NCI-H226 (cell line): Measurements from ENCODE around the gene ARHGEF10L.
A peak's percentile ranks its signal among the peaks of the same experiment; 100 is the strongest.

Experiments
- DNase-seq: peaks from one replicate; pipeline ENCODE4 v3.0.0-alpha.2; 2015

ARHGEF10L gene

GRCh38 chr1:17572264-17572985 lies 32.9 kb downstream of the ARHGEF10L start:
- no peak for DNase-seq

- DNase-seq, result no peak
Measured at GRCh38 chr1:17573518-17574041, 34.1 kb downstream of the ARHGEF10L start.

- DNase-seq, result no peak
Measured at GRCh38 chr1:17574516-17574915, 35.0 kb downstream of the ARHGEF10L start.

GRCh38 chr1:17575797-17576518 lies 36.5 kb downstream of the ARHGEF10L start:
- DNase-seq, result no peak

GRCh38 chr1:17576519-17576853 lies 37.0 kb downstream of the ARHGEF10L start:
- no peak for DNase-seq

- DNase-seq, result no peak
Measured at GRCh38 chr1:17577907-17578297, 38.4 kb downstream of the ARHGEF10L start.

GRCh38 chr1:17579951-17580939 lies 40.7 kb downstream of the ARHGEF10L start:
- DNase-seq, result no peak

- no peak for DNase-seq
Measured at GRCh38 chr1:17581389-17582123, 42.1 kb downstream of the ARHGEF10L start.

GRCh38 chr1:17582124-17582774 lies 42.8 kb downstream of the ARHGEF10L start:
- no peak for DNase-seq

- DNase-seq, result no peak
Measured at GRCh38 chr1:17584539-17584938, 45.0 kb downstream of the ARHGEF10L start.

- DNase-seq, result no peak
Measured at GRCh38 chr1:17585266-17585987, 45.9 kb downstream of the ARHGEF10L start.

GRCh38 chr1:17586172-17586964 lies 46.9 kb downstream of the ARHGEF10L start:
- DNase-seq, result peak; percentile 78

GRCh38 chr1:17587693-17588047 lies 48.2 kb downstream of the ARHGEF10L start:
- DNase-seq, result peak; percentile 63

- peak; percentile 70 for DNase-seq
Measured at GRCh38 chr1:17588048-17588871, 48.8 kb downstream of the ARHGEF10L start.

GRCh38 chr1:17591814-17592430 lies 52.4 kb downstream of the ARHGEF10L start:
- no peak for DNase-seq

- DNase-seq, result no peak
Measured at GRCh38 chr1:17594026-17594425, 54.5 kb downstream of the ARHGEF10L start.

- no peak for DNase-seq
Measured at GRCh38 chr1:17594690-17595601, 55.4 kb downstream of the ARHGEF10L start.

- DNase-seq, result no peak
Measured at GRCh38 chr1:17595602-17595925, 56.1 kb downstream of the ARHGEF10L start.
